Rectal smooth muscle tissue (tissue), 1 donor: ENCODE data around the gene ZNF84.

Experiments
- H3K27ac ChIP-seq: one replicate; pipeline ENCODE4 v1.7.0; 2013; ENCODE audit warnings: low read depth, low read length, inconsistent platforms
- H3K27me3 ChIP-seq: one replicate; pipeline ENCODE4 v1.7.0; 2013; ENCODE audit warnings: low read length; ENCODE audit not compliant: control insufficient read depth, insufficient read depth
- H3K36me3 ChIP-seq: one replicate; pipeline ENCODE4 v1.7.0; 2013; ENCODE audit warnings: low read length; ENCODE audit not compliant: control insufficient read depth, insufficient read depth
- H3K4me1 ChIP-seq: one replicate; pipeline ENCODE4 v1.7.0; 2013; ENCODE audit warnings: low read length; ENCODE audit not compliant: control insufficient read depth, insufficient read depth
- H3K4me3 ChIP-seq: one replicate; pipeline ENCODE4 v1.7.0; 2013; ENCODE audit warnings: low read length
- H3K9ac ChIP-seq: one replicate; pipeline ENCODE4 v1.7.0; 2013; ENCODE audit warnings: low read length

The ZNF84 gene

GRCh38 chr12:133037207-133038005 lies at the start of gene ZNF84:
ZNF84 (plus strand) TSS chr12:133037509; CDS start chr12:133041468, 3,959 bp downstream.
- peak within 1 kb of the TSS; percentile 80 for H3K4me3 ChIP-seq
- H3K27ac ChIP-seq: peak within 1 kb of the TSS; percentile 92
- peak within 1 kb of the TSS; percentile 73 for H3K9ac ChIP-seq
- H3K4me1 ChIP-seq: no peaks in the 10 kb centered on the region
- peaks cover 18% of the 10 kb centered on the region for H3K36me3 ChIP-seq
- H3K27me3 ChIP-seq: no peaks in the 10 kb centered on the region

- Histone ChIP-seq H3K9ac (no peak overlapping the region), H3K27me3 (no peaks in the 10 kb centered on the region), H3K27ac (no peak overlapping the region), H3K4me1 (no peaks in the 10 kb centered on the region), H3K36me3 (peaks cover 9% of the 10 kb centered on the region), H3K4me3 (no peak overlapping the region)
Observed at GRCh38 chr12:132998741-132999140, 38.6 kb upstream of the ZNF84 start.

GRCh38 chr12:133010657-133011297 lies 26.5 kb upstream of the ZNF84 start:
- Histone ChIP-seq H3K27me3 (no peaks in the 10 kb centered on the region), H3K36me3 (peaks cover 54% of the 10 kb centered on the region), H3K27ac (no peak overlapping the region), H3K9ac (no peak overlapping the region), H3K4me3 (peak overlapping the region; percentile 39), H3K4me1 (no peaks in the 10 kb centered on the region)

- no peak overlapping the region for H3K9ac ChIP-seq
- no peaks in the 10 kb centered on the region for H3K36me3 ChIP-seq
- no peak overlapping the region for H3K27ac ChIP-seq
- no peak overlapping the region for H3K4me3 ChIP-seq
- no peaks in the 10 kb centered on the region for H3K4me1 ChIP-seq
- no peaks in the 10 kb centered on the region for H3K27me3 ChIP-seq
Observed at GRCh38 chr12:133023566-133023965, 13.7 kb upstream of the ZNF84 start.

GRCh38 chr12:133026996-133027395 lies 10.3 kb upstream of the ZNF84 start:
- H3K36me3 ChIP-seq: no peaks in the 10 kb centered on the region
- H3K4me1 ChIP-seq: no peaks in the 10 kb centered on the region
- no peak overlapping the region for H3K4me3 ChIP-seq
- H3K27me3 ChIP-seq: no peaks in the 10 kb centered on the region
- no peak overlapping the region for H3K27ac ChIP-seq
- H3K9ac ChIP-seq: no peak overlapping the region

GRCh38 chr12:133038118-133038709 lies 905 bp downstream of the ZNF84 start:
- H3K36me3 ChIP-seq: peaks cover 24% of the 10 kb centered on the region
- no peaks in the 10 kb centered on the region for H3K4me1 ChIP-seq
- peak overlapping the region; percentile 80 for H3K4me3 ChIP-seq
- peak overlapping the region; percentile 92 for H3K27ac ChIP-seq
- H3K27me3 ChIP-seq: no peaks in the 10 kb centered on the region
- no peak overlapping the region for H3K9ac ChIP-seq

GRCh38 chr12:133046698-133047097 lies 9.4 kb downstream of the ZNF84 start:
- Histone ChIP-seq H3K9ac (no peak overlapping the region), H3K4me3 (no peak overlapping the region), H3K27me3 (no peaks in the 10 kb centered on the region), H3K27ac (no peak overlapping the region), H3K36me3 (peaks cover 60% of the 10 kb centered on the region), H3K4me1 (no peaks in the 10 kb centered on the region)

- no peak overlapping the region for H3K27ac ChIP-seq
- H3K9ac ChIP-seq: no peak overlapping the region
- no peaks in the 10 kb centered on the region for H3K4me1 ChIP-seq
- H3K27me3 ChIP-seq: no peaks in the 10 kb centered on the region
- peak overlapping the region; percentile 14 for H3K4me3 ChIP-seq
- peaks cover 36% of the 10 kb centered on the region for H3K36me3 ChIP-seq
Observed at GRCh38 chr12:133057446-133057845, 20.1 kb downstream of the ZNF84 start.

- Histone ChIP-seq H3K27ac (no peak overlapping the region), H3K36me3 (peaks cover 28% of the 10 kb centered on the region), H3K4me1 (no peaks in the 10 kb centered on the region), H3K4me3 (peak overlapping the region; percentile 30), H3K27me3 (no peaks in the 10 kb centered on the region), H3K9ac (no peak overlapping the region)
Observed at GRCh38 chr12:133058203-133059113, 21.1 kb downstream of the ZNF84 start.

GRCh38 chr12:133061954-133062353 lies 24.6 kb downstream of the ZNF84 start:
- Histone ChIP-seq H3K4me3 (no peak overlapping the region), H3K27me3 (no peaks in the 10 kb centered on the region), H3K4me1 (no peaks in the 10 kb centered on the region), H3K27ac (no peak overlapping the region), H3K9ac (no peak overlapping the region), H3K36me3 (peaks cover 20% of the 10 kb centered on the region)

- Histone ChIP-seq H3K27ac (no peak overlapping the region), H3K9ac (no peak overlapping the region), H3K27me3 (no peaks in the 10 kb centered on the region), H3K4me3 (no peak overlapping the region), H3K36me3 (peaks cover 9% of the 10 kb centered on the region), H3K4me1 (no peaks in the 10 kb centered on the region)
Observed at GRCh38 chr12:133063556-133063955, 26.2 kb downstream of the ZNF84 start.

- Histone ChIP-seq H3K4me1 (no peaks in the 10 kb centered on the region), H3K36me3 (no peaks in the 10 kb centered on the region), H3K27ac (no peak overlapping the region), H3K4me3 (no peak overlapping the region), H3K9ac (no peak overlapping the region), H3K27me3 (no peaks in the 10 kb centered on the region)
Observed at GRCh38 chr12:133073836-133074235, 36.5 kb downstream of the ZNF84 start.
